Activated T-helper 1 cell treated with anti-CD3 and anti-CD28 coated beads, Interleukin-2, amount 50 U/mL, for 16 hours (primary cell): ENCODE data around the gene EMILIN1.
"Not testable (repeated sequence)": the region's sequence is repeated elsewhere in the genome, so short reads cannot be mapped to it uniquely, and the experiment has no call there.

Experiments
- DNase-seq, 2 donors: peaks; one replicate each; pipeline ENCODE4 v3.0.0-alpha.2; 2020; ENCODE audit warnings: low read depth in 1 of 2, low spot score in 1 of 2

Gene EMILIN1

DNA sequence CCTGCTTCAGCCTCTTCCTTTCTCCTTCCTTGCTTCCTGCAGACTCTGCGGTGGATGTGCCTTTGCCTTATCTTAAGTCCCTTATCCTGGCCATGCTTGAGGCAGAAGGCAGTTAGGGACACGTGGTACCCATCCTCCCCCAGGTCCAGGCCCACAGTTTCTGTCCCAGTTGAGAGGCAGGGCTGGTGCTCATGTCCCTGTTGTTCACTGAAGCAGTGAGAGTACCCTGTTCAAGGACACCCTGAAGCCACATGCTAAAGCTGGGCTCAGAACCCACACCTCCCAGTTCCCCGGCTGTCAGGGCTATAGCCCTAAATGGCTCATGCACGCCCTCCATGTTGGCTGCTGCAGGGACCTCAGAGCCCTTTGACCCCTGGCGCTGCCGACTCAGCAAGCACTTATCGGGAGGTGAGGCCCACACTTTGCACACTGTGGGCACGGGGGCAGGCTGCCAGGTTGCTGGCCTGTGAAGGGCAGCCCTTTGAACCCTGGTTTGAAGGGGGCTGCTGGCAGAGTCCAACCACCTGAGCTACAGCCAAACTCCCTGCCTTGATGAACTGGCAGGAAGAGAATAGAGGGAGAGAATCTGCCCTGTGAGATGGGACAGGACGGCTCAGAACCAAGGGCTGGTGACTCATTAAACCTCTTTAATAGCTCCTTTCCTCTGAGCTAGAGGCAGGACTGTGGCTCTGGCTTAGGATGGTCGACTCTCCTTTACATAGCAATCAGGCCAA is 14.4 kb downstream of the EMILIN1 start:
- no peak for DNase-seq

DNA sequence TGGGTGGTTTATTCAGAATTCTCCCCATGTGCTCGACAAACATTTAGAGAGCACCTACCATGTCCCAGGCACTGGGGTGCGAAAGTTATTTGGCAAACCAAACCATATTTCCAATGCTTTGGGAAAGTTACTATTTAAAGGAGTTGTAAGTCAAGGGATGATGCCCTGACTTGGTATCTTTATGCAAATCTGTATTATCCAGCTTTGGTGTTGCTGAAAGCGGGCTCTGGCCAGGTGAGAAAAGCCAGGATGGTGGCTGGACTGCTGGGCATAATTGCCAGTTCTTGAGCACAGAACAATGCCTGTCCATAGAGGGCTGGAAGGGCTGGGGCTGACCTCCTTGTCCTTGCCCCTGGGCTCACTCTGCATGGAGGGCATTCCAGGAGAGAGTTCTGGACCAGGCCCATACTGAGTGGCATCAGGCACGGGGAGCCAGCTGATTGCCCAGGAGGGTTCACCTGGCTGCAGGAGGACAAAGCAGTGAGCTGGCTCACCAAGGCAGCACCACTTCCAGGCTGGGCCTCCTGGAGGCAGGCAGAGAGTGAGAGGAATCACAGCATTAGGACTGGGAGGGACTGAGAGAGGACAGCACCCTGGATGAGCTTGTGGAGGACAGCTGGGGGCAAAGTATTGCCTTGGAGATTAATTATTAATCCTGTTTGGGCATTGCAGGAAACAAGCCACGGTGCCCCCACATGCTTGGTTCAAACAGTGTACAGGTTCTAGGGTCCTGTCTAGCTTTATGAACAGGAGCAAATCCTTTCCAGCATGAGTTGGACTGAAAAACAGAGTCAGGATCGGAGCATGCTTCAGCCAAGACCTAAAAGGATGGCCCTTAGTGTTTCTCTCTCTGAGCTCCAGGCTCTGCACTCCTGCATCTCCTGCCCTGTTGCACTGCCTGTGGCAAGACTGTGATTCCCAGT is 15.3 kb downstream of the EMILIN1 start:
- no peak for DNase-seq

DNA sequence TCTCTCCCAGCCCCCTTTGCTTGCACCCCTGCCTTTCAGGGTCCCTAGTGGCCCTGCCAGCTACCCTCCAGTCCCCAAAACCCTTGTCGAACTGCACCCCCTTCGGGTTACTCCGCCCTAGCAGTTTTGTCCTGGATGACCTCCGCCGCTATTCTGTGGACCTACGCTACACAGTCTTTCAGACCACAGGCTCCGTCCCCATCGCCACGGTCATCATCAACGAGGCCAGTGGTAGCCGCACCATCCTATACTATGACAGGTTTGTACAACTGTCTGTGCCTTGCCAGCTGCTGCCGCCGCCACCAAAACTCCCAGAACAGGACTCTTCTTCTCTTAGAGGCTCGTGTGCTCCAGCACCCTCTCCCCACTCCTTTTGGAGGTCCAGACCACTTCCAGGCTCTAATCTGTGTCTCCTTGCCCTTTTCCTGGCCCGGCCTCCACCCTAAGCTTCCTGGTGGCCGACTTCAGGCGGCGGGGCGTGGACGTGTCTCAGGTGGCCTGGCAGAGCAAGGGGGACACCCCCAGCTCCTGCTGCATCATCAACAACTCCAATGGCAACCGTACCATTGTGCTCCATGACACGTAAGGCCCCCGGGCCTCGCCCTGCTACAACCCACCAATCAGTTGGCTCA is 16.1 kb downstream of the EMILIN1 start:
- no peak for DNase-seq

DNA sequence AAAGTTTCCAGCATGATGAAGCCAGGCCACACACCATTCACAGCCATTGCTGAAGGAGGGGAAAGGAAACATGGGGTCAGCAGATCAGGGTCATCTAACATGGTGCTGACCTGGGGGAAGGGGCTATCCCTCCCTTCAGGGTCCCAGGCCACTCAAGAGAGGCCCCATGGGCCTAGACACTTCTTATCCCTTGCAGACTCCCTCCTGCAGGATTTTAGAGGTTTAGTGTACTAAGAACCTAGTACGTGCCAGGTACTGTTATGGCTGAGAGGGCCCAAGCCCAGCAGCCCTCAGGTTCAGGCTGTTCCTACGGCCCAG is 17.0 kb downstream of the EMILIN1 start:
- DNase-seq = no peak

DNA sequence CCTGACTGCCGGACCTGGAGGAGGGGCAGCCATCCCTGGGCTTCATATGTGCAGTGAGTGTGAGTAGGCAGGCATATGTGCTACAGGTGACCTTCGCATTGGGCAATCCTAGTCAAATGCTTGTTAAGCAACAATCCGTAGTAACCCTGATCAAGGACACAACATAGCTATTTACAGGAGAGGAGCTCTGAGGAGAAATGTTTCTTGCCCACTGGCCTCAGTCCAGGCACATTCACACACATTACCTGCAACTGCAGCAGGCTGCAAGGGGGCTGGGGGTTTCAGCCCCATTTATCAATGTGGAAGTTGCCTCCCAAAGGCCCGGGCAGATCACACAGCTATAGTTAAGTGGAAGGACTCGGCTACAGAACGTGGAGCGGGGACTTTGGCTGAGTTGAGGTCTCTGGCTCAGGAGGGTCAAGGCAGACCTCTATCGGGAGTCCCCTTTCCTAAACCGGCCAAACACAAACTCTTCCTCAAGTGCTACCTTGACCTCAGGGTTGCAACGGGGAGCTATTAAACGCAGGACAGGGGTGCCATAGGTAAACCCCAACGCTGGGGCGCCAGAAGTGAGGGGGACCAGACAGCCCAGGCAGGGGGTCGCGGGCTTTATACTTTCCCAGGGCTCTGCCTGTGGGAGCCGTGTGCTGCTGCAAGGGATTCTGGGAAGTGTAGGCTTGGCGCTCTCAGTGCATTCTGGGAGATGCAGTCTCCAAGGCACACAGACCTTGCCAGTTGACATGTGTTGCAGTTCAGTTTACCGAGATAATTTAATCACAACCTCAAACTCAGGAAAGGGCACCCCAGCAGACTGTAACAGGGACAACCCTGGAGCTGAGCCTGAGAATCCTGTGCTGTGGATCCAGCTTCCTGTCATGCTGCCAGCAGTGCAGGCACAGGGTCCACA is 17.6 kb downstream of the EMILIN1 start:
- DNase-seq = no peak

GRCh38 chr2:27096748-27097297 is 18.4 kb downstream of the EMILIN1 start:
- no peak for DNase-seq

- DNase-seq = no peak
Measured at GRCh38 chr2:27097341-27097740, 18.9 kb downstream of the EMILIN1 start.

DNA sequence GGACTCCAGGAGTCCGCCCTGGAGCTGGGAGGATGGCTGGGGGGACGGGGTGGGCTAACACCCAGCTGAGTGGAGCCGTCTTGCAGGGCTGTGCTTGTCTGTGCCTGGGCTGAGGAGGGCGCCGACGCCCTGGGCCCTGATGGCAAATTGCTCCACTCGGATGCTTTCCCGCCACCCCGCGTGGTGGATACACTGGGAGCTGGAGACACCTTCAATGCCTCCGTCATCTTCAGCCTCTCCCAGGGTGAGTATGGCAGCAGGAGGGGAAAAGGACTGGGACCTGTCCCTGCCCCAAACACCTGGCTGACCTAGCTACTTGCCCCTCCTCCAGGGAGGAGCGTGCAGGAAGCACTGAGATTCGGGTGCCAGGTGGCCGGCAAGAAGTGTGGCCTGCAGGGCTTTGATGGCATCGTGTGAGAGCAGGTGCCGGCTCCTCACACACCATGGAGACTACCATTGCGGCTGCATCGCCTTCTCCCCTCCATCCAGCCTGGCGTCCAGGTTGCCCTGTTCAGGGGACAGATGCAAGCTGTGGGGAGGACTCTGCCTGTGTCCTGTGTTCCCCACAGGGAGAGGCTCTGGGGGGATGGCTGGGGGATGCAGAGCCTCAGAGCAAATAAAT is 21.0 kb downstream of the EMILIN1 start:
- DNase-seq = no peak

- no peak for DNase-seq
Measured at GRCh38 chr2:27100036-27100435, 21.6 kb downstream of the EMILIN1 start.

DNA sequence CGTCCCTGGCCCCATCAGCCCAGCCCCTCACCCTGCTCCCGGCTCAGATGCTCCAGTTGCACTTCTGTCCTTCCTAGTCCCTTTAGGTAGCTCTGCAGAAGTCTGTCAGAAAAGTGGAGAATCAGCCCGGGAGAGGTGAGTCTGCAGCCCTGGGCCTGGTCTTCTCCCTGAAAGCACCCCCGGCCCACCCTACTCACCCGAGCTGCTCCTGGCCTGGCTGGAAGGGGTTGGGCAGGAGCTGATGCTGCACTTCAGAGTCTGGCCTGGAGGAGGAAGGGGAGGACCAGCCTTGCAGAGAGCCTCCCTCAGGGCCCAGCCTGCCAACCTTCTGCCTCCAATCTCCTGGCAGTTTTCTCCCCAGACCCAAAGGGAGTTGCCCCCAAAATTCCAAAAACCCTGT is 23.9 kb downstream of the EMILIN1 start:
- no peak for DNase-seq

DNA sequence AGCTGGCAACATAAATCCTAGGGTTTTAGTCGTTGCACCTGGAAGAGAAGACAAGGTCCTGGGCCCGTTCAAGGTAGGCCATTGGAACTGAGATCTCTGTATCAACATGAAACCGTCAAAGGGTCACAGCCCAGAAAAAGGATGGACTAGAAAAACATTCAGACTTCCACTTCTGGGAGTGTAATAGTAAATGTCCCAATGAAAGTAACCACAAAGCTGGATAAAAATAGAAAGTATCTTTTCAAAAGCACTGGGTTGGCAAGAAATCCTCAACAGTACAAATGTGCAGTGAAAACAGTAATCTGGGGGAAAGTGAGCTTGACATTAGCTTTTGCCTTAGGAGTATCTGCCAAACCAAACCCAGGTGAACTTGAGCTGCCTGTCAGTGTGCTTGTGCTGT is 27.6 kb downstream of the EMILIN1 start:
- no peak for DNase-seq

DNA sequence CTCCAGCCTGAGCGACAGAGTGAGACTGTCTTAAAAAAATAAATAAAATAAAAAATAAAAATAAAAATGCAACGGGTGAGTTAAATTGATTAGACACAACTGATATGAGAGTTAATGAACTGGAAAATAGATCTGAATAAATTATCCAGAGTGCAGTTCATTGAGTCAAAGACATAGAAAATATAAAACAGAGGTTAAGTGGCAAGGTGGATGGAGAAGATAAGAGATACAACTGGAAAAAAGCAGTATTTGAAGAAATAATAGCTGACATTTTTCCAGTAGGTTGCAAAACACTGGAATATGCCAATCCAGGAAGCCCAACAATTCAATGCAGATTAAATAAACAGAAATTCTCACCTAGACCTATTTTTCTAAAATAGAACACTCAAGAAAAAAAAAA is 29.8 kb downstream of the EMILIN1 start:
- no peak for DNase-seq

DNA sequence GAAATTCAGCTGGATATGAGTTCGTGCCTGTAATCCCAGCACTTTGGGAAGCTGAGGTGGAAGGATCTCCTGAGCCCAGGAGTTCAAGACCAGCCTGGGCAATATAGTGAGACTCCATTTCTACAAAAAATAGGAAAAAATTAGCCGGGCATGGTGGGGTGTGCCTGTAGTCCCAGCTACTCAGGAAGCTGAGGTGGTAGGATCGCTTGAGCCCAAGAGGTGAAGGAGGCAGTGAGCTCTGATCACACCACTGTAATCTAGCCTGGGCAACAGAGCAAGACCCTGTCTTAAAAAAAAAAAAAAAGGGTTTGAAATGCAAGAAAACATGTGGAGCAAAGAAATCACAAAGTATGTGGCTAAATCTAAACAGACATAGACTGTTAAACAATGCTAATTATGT is 30.7 kb downstream of the EMILIN1 start:
- no peak for DNase-seq

DNA sequence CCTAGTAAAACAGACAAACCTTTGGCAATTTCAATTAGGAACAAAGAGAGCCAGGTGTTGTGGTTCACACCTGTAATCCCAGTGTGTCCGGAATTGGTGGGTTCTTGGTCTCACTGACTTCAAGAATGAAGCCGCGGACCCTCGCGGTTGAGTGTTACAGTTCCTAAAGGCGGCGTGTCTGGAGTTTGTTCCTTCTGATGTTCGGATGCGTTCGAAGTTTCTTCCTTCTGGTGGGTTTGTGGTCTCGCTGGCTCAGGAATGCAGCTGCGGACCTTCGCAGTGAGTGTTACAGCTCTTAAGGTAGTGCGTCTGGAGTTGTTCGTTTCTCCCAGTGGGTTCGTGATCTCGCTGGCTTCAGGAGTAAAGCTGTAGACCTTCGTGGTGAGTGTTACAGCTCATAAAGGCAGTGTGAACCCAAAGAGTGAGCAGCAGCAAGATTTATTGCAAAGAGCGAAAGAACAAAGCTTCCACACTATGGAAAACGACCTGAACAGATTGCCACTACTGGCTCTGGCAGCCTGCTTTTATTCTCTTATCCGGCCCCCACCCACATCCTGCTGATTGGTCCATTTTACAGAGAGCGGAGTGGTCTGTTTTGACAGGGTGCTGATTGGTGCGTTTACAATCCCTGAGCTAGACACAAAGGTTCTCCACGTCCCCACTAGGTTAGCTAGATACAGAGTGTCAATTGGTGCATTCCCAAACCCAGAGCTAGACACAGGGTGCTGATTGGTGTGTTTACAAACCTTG is 32.4 kb downstream of the EMILIN1 start:
- DNase-seq = not testable (repeated sequence)

DNA sequence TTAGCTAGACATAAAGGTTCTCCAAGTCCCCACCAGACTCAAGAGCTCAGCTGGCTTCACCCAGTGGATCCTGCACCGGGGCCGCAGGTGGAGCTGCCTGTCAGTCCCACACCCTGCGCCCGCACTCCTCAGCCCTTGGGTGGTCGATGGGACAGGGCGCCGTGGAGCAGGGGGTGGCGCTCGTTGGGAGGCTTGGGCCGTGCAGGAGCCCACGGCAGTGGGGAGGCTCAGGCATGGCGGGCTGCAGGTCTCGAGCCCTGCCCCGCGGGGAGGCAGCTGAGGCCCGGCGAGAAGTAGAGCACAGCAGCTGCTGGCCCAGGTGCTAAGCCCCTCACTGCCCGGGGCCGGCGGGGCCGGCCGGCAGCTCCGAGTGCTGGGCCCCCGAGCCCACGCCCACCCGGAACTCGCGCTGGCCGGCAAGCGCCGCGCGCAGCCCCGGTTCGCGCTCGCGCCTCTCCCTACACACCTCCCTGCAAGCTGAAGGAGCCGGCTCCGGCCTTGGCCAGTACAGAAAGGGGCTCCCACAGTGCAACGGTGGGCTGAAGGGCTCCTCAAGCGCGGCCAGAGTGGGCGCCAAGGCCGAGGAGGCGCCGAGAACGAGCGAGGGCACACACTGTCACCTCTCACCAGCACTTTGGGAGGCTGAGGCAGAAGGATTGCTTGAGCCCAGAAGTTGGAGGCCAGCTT is 33.1 kb downstream of the EMILIN1 start:
- DNase-seq = not testable (repeated sequence)

DNA sequence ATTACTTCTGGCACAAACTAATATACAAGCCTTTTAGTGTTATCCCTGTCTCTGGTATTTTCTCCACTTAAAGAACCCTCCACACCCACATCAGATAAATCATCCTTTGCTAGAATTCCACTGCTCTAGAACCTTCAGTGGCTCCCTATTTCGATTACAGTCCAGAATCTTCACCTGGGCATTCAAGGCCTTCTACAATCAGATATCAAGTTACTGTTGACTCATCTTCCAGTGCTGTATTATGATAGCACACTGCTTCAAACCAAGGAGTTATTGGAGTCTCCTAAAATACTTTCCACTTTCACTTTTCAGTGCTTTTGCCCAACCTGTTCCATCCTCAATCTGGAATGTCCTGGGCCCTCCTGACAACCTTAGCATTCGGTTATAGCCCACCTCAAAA is 37.1 kb downstream of the EMILIN1 start:
- DNase-seq = no peak

DNA sequence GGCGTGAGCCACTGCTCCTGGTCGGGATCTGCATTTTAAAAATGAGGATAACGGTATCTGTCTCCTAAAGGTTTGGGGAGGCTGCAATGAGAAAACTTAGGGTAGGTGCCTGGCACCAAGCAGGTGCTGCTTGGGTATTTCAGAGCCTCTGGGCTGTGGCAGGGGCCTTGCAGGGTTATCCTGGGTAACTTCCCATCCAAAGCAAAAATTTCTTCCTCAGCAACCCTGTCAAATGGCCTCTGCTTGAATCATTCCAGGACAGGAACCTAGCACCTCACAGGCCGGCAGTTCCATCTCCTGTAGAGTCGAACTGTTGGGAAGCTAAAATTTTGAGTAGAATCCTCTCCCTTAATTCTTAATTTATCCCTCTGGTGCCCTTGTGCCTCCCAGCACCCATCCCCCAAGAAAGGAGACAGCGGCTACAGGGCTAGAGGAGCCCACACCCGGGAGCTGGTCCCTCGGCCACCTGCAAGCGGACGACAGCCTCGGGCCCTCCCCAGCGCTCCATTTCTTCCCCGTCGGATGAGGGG is 39.6 kb downstream of the EMILIN1 start:
- no peak for DNase-seq

DNA sequence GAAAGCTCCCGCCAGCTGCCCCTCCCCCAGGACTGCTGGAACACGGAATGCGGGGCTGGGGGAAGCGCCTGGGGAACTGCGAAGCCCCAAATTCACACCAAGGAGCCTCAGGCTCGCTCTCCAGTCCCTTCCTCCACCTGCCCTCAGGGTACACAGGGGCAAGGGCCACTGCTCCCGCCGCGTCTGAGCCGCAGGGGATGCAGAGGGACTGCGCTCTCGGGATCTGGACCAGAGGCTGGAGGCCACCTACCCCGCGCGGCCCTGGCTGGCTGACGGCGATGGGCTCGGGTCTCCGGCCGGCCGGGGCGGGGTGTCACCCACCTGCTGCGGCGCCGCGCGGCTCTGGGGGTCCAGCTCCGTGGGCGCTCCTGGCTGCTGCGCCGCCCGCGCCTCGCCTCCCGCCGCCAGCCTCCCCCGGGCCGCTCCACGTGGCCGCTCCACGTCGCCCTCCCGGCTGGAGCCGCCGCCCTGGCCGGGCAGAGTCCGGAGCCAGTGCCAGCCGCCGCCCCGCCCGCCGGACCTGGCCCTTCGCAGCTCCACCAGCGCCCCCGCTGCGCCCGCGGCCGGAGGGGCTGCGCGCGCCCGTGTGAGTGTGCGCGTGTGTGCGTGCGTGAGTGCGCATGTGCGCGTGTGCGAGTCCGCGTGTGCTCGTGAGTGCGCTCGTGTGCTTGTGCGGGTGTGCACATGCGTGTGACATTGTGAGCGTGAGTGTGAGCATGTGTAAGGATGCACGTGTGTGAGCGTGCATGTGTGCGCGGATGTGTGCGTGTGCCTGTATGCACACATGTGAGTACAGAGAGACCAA is 40.3 kb downstream of the EMILIN1 start, which contains the start of gene CGREF1:
Gene CGREF1 (minus strand): TSS at position 604 of the 805 bp plus-strand sequence. CDS start 14,762 bp downstream, outside the sequence.
- no peak for DNase-seq
